ENCODE measurements around the gene CDKL5.

DNA sequence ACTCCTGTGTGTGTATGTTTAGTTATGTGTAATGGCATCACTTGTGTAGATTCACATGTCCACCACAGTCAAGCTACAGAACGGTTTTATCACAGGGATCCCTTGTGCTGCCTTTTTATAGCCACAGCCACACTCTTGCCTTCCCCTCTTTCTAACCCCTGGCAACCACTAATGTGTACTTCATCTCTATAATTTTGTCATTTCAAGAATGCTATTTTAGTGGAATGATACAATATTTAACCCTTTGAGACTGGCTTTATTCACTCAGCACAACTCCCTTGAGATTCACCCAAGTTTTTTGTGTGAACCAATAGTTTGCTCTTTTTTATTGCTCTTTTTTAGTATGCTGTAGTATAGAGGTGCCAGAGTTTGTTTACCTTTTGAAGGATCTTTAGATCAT, 112.1 kb downstream of the CDKL5 start:
- TF ChIP-seq EZH2 (IDR thresholded peaks at IDR 0.05) (no peak), POLR2AphosphoS5 (IDR thresholded peaks at IDR 0.05; ENCODE audit: borderline replicate concordance, low read depth, low read length) (no peak)

Data from SK-N-MC (cell line).